GM21737 (cell line): Measurements from ENCODE around the gene SNRNP70.
"Not testable (repeated sequence)": the region's sequence is repeated elsewhere in the genome, so short reads cannot be mapped to it uniquely, and the experiment has no call there.

ENCODE experiments used
- ATAC-seq: cut with Tn5 transposase; IDR thresholded peaks from one replicate; pipeline ENCODE4 v1.9.1; 2021; ENCODE audit warnings: mild to moderate bottlenecking, moderate library complexity; ENCODE audit not compliant: unreplicated experiment

The SNRNP70 gene

GRCh38 chr19:49141352-49141751 lies 56.1 kb downstream of the SNRNP70 start:
- no peak for ATAC-seq

- ATAC-seq = no peak
Measured at GRCh38 chr19:49142866-49143335, 57.6 kb downstream of the SNRNP70 start.

- no peak for ATAC-seq
Measured at GRCh38 chr19:49145573-49146407, 60.5 kb downstream of the SNRNP70 start.

GRCh38 chr19:49146408-49146770 lies 61.1 kb downstream of the SNRNP70 start:
- not testable (repeated sequence) for ATAC-seq

GRCh38 chr19:49148044-49148682 lies 62.9 kb downstream of the SNRNP70 start:
- ATAC-seq = no peak

- no peak for ATAC-seq
Measured at GRCh38 chr19:49148784-49149651, 63.8 kb downstream of the SNRNP70 start.

GRCh38 chr19:49149652-49150105 lies 64.4 kb downstream of the SNRNP70 start:
- no peak for ATAC-seq

- ATAC-seq = no peak
Measured at GRCh38 chr19:49150106-49150943, 65.1 kb downstream of the SNRNP70 start.

GRCh38 chr19:49150944-49151243 lies 65.6 kb downstream of the SNRNP70 start:
- no peak for ATAC-seq

GRCh38 chr19:49151267-49152118 lies 66.2 kb downstream of the SNRNP70 start:
- no peak for ATAC-seq

GRCh38 chr19:49152119-49152550 lies 66.9 kb downstream of the SNRNP70 start:
- no peak for ATAC-seq

GRCh38 chr19:49153167-49153809 lies 68.0 kb downstream of the SNRNP70 start:
- no peak for ATAC-seq

GRCh38 chr19:49154279-49154678 lies 69.0 kb downstream of the SNRNP70 start:
- ATAC-seq = no peak

GRCh38 chr19:49155005-49155819 lies 70.0 kb downstream of the SNRNP70 start, which contains the start of gene HRC:
Gene HRC (minus strand): TSS chr19:49155396. CDS start chr19:49155237, 159 bp downstream.
- no peak for ATAC-seq

- no peak for ATAC-seq
Measured at GRCh38 chr19:49155820-49156346, 70.6 kb downstream of the SNRNP70 start.

GRCh38 chr19:49157445-49158224 lies 72.4 kb downstream of the SNRNP70 start, which contains the start of gene TRPM4:
Gene TRPM4 (plus strand): TSS chr19:49157792. CDS start chr19:49157867, 75 bp downstream.
- ATAC-seq = no peak
